Measurements from ENCODE around the gene MGAM2. TPM values are rescaled to one million over a fixed set of nuclear protein-coding genes. Genes with fewer than 3 reads are reported as not detected.

The MGAM2 gene
- polyA plus RNA-seq, 2 of the 4 experiments (the other 2 are of a cell fraction): 0.01 to 0.25 TPM

DNA sequence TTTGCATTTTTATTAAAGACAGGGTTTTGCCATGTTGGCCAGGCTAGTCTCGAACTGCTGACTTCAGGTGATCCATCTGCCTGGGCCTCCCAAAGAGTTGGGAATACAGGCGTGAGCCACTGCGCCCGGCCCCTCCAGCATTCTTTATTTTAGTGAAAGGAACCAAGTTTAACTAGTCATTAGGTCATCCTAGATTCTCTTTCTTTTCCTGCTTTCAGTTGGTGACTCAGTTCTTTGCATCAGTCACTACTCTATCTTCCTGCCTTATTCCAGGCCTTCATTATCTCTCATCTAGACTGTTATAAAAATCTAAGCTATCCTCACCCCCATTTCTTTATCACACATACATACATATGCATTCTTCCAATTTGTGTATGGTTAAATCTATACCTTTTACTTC, 82.7 kb downstream of the MGAM2 start:
- Histone ChIP-seq H3K4me2 (no peak overlapping the region), H3K9me3 (no peaks in the 10 kb centered on the region), H3K4me3 (no peak overlapping the region), H3K4me1 (no peaks in the 10 kb centered on the region), H3K27ac (no peak overlapping the region)
- FAIRE-seq (no peak), DNase-seq (ENCODE audit: low read depth in 1 of 2, low spot score in 1 of 2) (no peak), ATAC-seq (no peak)
- no peak for TF ChIP-seq ZSCAN20 (CRISPR knock-in tag; IDR thresholded peaks at IDR 0.05)
- TF ChIP-seq, protein P1, sequence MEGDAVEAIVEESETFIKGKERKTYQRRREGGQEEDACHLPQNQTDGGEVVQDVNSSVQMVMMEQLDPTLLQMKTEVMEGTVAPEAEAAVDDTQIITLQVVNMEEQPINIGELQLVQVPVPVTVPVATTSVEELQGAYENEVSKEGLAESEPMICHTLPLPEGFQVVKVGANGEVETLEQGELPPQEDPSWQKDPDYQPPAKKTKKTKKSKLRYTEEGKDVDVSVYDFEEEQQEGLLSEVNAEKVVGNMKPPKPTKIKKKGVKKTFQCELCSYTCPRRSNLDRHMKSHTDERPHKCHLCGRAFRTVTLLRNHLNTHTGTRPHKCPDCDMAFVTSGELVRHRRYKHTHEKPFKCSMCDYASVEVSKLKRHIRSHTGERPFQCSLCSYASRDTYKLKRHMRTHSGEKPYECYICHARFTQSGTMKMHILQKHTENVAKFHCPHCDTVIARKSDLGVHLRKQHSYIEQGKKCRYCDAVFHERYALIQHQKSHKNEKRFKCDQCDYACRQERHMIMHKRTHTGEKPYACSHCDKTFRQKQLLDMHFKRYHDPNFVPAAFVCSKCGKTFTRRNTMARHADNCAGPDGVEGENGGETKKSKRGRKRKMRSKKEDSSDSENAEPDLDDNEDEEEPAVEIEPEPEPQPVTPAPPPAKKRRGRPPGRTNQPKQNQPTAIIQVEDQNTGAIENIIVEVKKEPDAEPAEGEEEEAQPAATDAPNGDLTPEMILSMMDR (IDR thresholded peaks at IDR 0.05): no peak
- TF ChIP-seq, protein P2, sequence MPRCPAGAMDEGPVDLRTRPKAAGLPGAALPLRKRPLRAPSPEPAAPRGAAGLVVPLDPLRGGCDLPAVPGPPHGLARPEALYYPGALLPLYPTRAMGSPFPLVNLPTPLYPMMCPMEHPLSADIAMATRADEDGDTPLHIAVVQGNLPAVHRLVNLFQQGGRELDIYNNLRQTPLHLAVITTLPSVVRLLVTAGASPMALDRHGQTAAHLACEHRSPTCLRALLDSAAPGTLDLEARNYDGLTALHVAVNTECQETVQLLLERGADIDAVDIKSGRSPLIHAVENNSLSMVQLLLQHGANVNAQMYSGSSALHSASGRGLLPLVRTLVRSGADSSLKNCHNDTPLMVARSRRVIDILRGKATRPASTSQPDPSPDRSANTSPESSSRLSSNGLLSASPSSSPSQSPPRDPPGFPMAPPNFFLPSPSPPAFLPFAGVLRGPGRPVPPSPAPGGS (IDR thresholded peaks at IDR 0.05): no peak
- TF ChIP-seq HDAC2 (IDR thresholded peaks at IDR 0.05): no peak
- no peak for TF ChIP-seq NR3C1 (IDR thresholded peaks at IDR 0.05)
- TF ChIP-seq HOXB13 (CRISPR knock-in tag; IDR thresholded peaks at IDR 0.05; ENCODE audit: low read depth): no peak
- TF ChIP-seq, protein P3, sequence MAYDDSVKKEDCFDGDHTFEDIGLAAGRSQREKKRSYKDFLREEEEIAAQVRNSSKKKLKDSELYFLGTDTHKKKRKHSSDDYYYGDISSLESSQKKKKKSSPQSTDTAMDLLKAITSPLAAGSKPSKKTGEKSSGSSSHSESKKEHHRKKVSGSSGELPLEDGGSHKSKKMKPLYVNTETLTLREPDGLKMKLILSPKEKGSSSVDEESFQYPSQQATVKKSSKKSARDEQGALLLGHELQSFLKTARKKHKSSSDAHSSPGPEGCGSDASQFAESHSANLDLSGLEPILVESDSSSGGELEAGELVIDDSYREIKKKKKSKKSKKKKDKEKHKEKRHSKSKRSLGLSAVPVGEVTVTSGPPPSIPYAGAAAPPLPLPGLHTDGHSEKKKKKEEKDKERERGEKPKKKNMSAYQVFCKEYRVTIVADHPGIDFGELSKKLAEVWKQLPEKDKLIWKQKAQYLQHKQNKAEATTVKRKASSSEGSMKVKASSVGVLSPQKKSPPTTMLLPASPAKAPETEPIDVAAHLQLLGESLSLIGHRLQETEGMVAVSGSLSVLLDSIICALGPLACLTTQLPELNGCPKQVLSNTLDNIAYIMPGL (CRISPR knock-in tag; IDR thresholded peaks at IDR 0.05; ENCODE audit: borderline replicate concordance): no peak
- TF ChIP-seq, protein P4, sequence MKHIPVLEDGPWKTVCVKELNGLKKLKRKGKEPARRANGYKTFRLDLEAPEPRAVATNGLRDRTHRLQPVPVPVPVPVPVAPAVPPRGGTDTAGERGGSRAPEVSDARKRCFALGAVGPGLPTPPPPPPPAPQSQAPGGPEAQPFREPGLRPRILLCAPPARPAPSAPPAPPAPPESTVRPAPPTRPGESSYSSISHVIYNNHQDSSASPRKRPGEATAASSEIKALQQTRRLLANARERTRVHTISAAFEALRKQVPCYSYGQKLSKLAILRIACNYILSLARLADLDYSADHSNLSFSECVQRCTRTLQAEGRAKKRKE (CRISPR knock-in tag; IDR thresholded peaks at IDR 0.05; ENCODE audit: low read depth): no peak
- TF ChIP-seq EHF (CRISPR knock-in tag; IDR thresholded peaks at IDR 0.05): no peak
- no peak for TF ChIP-seq MAZ (IDR thresholded peaks at IDR 0.05; ENCODE audit: borderline replicate concordance, low read depth, low read length)
- TF ChIP-seq EP300 (IDR thresholded peaks at IDR 0.05): no peak
- no peak for TF ChIP-seq FOSL2 (IDR thresholded peaks at IDR 0.05)
- no peak for TF ChIP-seq FOSL2 (CRISPR knock-in tag; IDR thresholded peaks at IDR 0.05)
- TF ChIP-seq RNF2 (IDR thresholded peaks at IDR 0.05; ENCODE audit: borderline replicate concordance, low read depth): no peak
- TF ChIP-seq EHMT2 (IDR thresholded peaks at IDR 0.05; ENCODE audit: low read depth): no peak
- TF ChIP-seq FOSB (CRISPR knock-in tag; IDR thresholded peaks at IDR 0.05): no peak
- TF ChIP-seq GATA3 (IDR thresholded peaks at IDR 0.05; ENCODE audit: borderline replicate concordance): no peak
- ChIA-PET CTCF (interaction anchor here (1.1 to 1.8 kb wide), 2 partner anchors 218 kb away, joined by 4 to 7 read pairs; no protein-coding TSS in a partner anchor), POLR2A (no interaction called here)
- WGBS (ENCODE audit: missing lambda C conversion rate): 60% methylated on average over 4 of the region's 4 CpGs

DNA sequence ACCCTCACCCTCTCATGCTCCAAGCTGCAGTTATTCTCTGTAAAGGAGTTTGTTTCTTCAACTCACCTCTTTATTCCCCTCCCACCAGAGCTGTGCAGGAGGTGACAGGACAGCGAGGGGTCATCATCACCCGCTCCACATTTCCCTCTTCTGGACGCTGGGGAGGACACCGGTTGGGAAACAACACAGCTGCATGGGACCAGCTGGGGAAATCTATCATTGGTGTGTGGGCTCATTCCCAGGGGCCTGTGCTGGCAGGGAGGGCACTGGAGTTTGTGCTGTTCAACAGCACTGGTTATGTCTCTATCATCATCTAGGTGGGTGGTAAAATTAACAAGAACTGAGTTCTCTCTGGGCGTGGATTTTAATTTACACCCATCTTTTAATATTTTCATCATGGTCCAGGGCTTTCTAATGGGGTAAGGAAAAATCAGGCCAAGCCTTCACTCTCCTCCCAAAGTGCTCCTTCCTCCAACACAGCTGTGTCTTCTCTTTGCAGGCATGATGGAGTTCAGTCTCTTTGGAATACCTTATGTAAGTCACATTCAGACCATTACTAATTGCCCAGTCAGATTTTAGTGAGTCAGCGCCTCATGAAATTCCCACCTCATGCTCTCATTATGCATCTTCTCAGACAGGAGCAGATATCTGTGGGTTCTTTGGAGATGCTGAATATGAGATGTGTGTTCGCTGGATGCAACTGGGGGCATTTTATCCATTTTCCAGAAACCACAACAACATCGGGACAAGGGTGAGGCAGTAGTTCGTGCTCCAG, 84.7 kb downstream of the MGAM2 start:
- CTCF ChIA-PET: interaction anchor here (1.4 to 1.8 kb wide), 2 partner anchors 11 to 220 kb away, joined by 5 to 7 read pairs; no protein-coding TSS in a partner anchor
- ATAC-seq (no peak; a peak in 1 of 6 replicates), DNase-seq (ENCODE audit: low read depth in 1 of 2, low spot score in 1 of 2) (no peak), FAIRE-seq (no peak)
- Histone ChIP-seq H3K4me2 (no peak overlapping the region), H3K4me3 (no peak overlapping the region), H3K27ac (no peak overlapping the region), H3K9me3 (no peaks in the 10 kb centered on the region), H3K4me1 (no peaks in the 10 kb centered on the region)
- POLR2A ChIA-PET: no interaction called here
- 75% methylated on average over 9 of the region's 9 CpGs for WGBS (ENCODE audit: missing lambda C conversion rate)
- TF ChIP-seq ZC3H11A (IDR thresholded peaks at IDR 0.05) (no peak), SREBF2 (IDR thresholded peaks at IDR 0.05) (no peak), RNF2 (IDR thresholded peaks at IDR 0.05; ENCODE audit: borderline replicate concordance, low read depth) (no peak), RFX5 (IDR thresholded peaks at IDR 0.05) (no peak), GATA3 (IDR thresholded peaks at IDR 0.05; ENCODE audit: borderline replicate concordance) (no peak), POLR2A (IDR thresholded peaks at IDR 0.05; ENCODE audit: low read length) (no peak), NR3C1 (IDR thresholded peaks at IDR 0.05) (no peak), HDAC2 (IDR thresholded peaks at IDR 0.05) (no peak), MAZ (IDR thresholded peaks at IDR 0.05; ENCODE audit: borderline replicate concordance, low read depth, low read length) (no peak), HOXA7 (CRISPR knock-in tag; IDR thresholded peaks at IDR 0.05) (no peak)
- TF ChIP-seq, protein P1 (IDR thresholded peaks at IDR 0.05): no peak
- TF ChIP-seq, protein P2 (IDR thresholded peaks at IDR 0.05): no peak
- TF ChIP-seq, protein P5, sequence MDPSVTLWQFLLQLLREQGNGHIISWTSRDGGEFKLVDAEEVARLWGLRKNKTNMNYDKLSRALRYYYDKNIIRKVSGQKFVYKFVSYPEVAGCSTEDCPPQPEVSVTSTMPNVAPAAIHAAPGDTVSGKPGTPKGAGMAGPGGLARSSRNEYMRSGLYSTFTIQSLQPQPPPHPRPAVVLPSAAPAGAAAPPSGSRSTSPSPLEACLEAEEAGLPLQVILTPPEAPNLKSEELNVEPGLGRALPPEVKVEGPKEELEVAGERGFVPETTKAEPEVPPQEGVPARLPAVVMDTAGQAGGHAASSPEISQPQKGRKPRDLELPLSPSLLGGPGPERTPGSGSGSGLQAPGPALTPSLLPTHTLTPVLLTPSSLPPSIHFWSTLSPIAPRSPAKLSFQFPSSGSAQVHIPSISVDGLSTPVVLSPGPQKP (IDR thresholded peaks at IDR 0.05; ENCODE audit: low read depth, low read length): no peak
- TF ChIP-seq, protein P6, sequence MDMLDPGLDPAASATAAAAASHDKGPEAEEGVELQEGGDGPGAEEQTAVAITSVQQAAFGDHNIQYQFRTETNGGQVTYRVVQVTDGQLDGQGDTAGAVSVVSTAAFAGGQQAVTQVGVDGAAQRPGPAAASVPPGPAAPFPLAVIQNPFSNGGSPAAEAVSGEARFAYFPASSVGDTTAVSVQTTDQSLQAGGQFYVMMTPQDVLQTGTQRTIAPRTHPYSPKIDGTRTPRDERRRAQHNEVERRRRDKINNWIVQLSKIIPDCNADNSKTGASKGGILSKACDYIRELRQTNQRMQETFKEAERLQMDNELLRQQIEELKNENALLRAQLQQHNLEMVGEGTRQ (IDR thresholded peaks at IDR 0.05): no peak

Data from A549 (cell line).